Endothelial cell of umbilical vein (primary cell): ENCODE results near the gene TMC1. TPM values are rescaled to one million over a fixed set of nuclear protein-coding genes. Genes with fewer than 3 reads are reported as not detected.

Source experiments
- BruUV-seq: library from RNA; stranded (reverse); fragments of 400-500 nt; replicated peaks from 2 replicates; lab custom pipeline; 2021; lab: Mats Ljungman, UMichigan
- CTCF ChIA-PET: fragments of 300-600, 350-600 bp; sonication (Branson Sonifier 250); formaldehyde crosslinking; loops from one replicate; lab custom pipeline; 2021; ENCODE audit warnings: antibody characterized with exemption, inconsistent platforms; lab: Charles Lee
- POLR2A ChIA-PET: fragments of 300-600, 350-600 bp; sonication (Branson Sonifier 250); formaldehyde crosslinking; loops from one replicate; lab custom pipeline; 2021; ENCODE audit warnings: antibody characterized with exemption, inconsistent platforms; lab: Charles Lee
- DNase-seq: peaks from one replicate; pipeline ENCODE4 v3.0.0-alpha.2; 2011; ENCODE audit warnings: low read depth, low spot score
- FAIRE-seq: peaks from 2 replicates; lab custom pipeline; 2011; peaks lifted over from hg19 to GRCh38; lab: Jason Lieb, UNC
- H2AFZ ChIP-seq: 2 replicates; pipeline ENCODE4 v1.6.0; 2012; ENCODE audit warnings: low read depth, low read length, control low read depth, inconsistent platforms
- H3K27ac ChIP-seq: 2 replicates; pipeline ENCODE4 v1.5.1; 2011; ENCODE audit warnings: low read depth, mild to moderate bottlenecking, control low read depth, low read length, moderate library complexity; ENCODE audit not compliant: insufficient read depth
- H3K27me3 ChIP-seq, 2 experiments: 2 replicates each; pipeline versions ENCODE4 v1.6.0 to v1.6.1; 2011; ENCODE audit warnings: low read length in 2 of 2, mixed read lengths in 1 of 2; ENCODE audit not compliant: control insufficient read depth in 2 of 2, insufficient read depth in 2 of 2
- H3K36me3 ChIP-seq, 2 experiments: 2 replicates in 1 of 2; 3 replicates in 1 of 2; pipeline ENCODE4 v1.5.1; 2011; ENCODE audit warnings: low read length in 2 of 2, mild to moderate bottlenecking in 1 of 2, moderate library complexity in 1 of 2; ENCODE audit not compliant: control insufficient read depth in 2 of 2, insufficient read depth in 2 of 2; ENCODE audit errors: extremely low read depth in 1 of 2
- H3K4me1 ChIP-seq: 3 replicates; pipeline ENCODE4 v1.5.1; 2011; ENCODE audit warnings: mild to moderate bottlenecking, low read length; ENCODE audit not compliant: control insufficient read depth, insufficient read depth; ENCODE audit errors: extremely low read depth
- H3K4me2 ChIP-seq: 2 replicates; pipeline ENCODE4 v1.6.1; 2011; ENCODE audit warnings: low read length, control low read depth, mixed read lengths; ENCODE audit not compliant: insufficient read depth
- H3K4me3 ChIP-seq, 3 experiments: fragments of 200-600 bp in 1 of 3; sonication (generic), shearing (Covaris generic) in 1 of 3; replicated peaks in 1 of 3; 2 replicates each; pipeline ENCODE4 v1.5.1; 2011 to 2016; ENCODE audit warnings: control low read depth in 3 of 3, low read length in 3 of 3, mild to moderate bottlenecking in 2 of 3, inconsistent platforms in 1 of 3, low read depth in 1 of 3, moderate library complexity in 1 of 3; ENCODE audit not compliant: insufficient read depth in 1 of 3
- H3K79me2 ChIP-seq: 2 replicates; pipeline ENCODE4 v1.6.0; 2012; ENCODE audit warnings: low read length, inconsistent platforms; ENCODE audit not compliant: control insufficient read depth, insufficient read depth
- H3K9ac ChIP-seq: replicated peaks from 2 replicates; pipeline ENCODE3; 2011; ENCODE audit warnings: low read length, control low read depth; ENCODE audit not compliant: insufficient read depth; ENCODE audit errors: extremely low read depth
- H3K9me1 ChIP-seq: replicated peaks from 3 replicates; pipeline ENCODE4 v1.6.0; 2011; ENCODE audit warnings: mild to moderate bottlenecking, low read length; ENCODE audit not compliant: control insufficient read depth, insufficient read depth; ENCODE audit errors: extremely low read depth
- H3K9me3 ChIP-seq: replicated peaks from 2 replicates; pipeline ENCODE4 v1.5.1; 2012; ENCODE audit warnings: low read length, inconsistent platforms; ENCODE audit not compliant: control insufficient read depth, insufficient read depth
- H4K20me1 ChIP-seq: replicated peaks from 2 replicates; pipeline ENCODE3; 2011; ENCODE audit warnings: mild to moderate bottlenecking, low read length; ENCODE audit not compliant: control insufficient read depth, insufficient read depth; ENCODE audit errors: extremely low read depth
- CTCF ChIP-seq, 2 donors: IDR thresholded peaks; 1 replicate in 1 of 2; 2 replicates in 1 of 2; pipeline ENCODE4 v1.5.1; 2011; ENCODE audit warnings: low read length in 2 of 2, mild to moderate bottlenecking in 2 of 2, moderate library complexity in 2 of 2, control low read depth in 1 of 2, inconsistent platforms in 1 of 2, low read depth in 1 of 2; ENCODE audit not compliant: insufficient read depth in 1 of 2; ENCODE audit errors: extremely low read depth in 1 of 2
- EZH2 ChIP-seq: IDR thresholded peaks from 2 replicates; pipeline ENCODE4 v1.6.1; 2012; ENCODE audit warnings: borderline replicate concordance, low read depth, mild to moderate bottlenecking, moderate library complexity, low read length, inconsistent platforms; ENCODE audit not compliant: severe bottlenecking
- FOS ChIP-seq: IDR thresholded peaks from 2 replicates; pipeline ENCODE4 v1.6.1; 2011; ENCODE audit warnings: mild to moderate bottlenecking, low read length, moderate library complexity, borderline replicate concordance; ENCODE audit not compliant: insufficient read depth
- GATA2 ChIP-seq: IDR thresholded peaks from 2 replicates; pipeline ENCODE4 v1.7.0; 2011; ENCODE audit warnings: low read depth, mild to moderate bottlenecking, moderate library complexity, mixed read lengths, low read length; ENCODE audit not compliant: insufficient read length, insufficient read depth
- JUN ChIP-seq: IDR thresholded peaks from 2 replicates; pipeline ENCODE4 v1.6.1; 2011; ENCODE audit warnings: borderline replicate concordance, low read depth; ENCODE audit not compliant: insufficient read length, insufficient read depth
- MAX ChIP-seq: IDR thresholded peaks from 2 replicates; pipeline ENCODE4 v1.6.1; 2011; ENCODE audit not compliant: insufficient read depth, insufficient read length
- MYC ChIP-seq: IDR thresholded peaks from one replicate; pipeline ENCODE4 v1.6.1; 2011; ENCODE audit warnings: mild to moderate bottlenecking, low read depth, low read length
- POLR2A ChIP-seq: IDR thresholded peaks from 2 replicates; pipeline ENCODE4 v1.6.1; 2012; ENCODE audit warnings: low read depth, mild to moderate bottlenecking, control low read depth, low read length
- POLR2AphosphoS5 ChIP-seq: IDR thresholded peaks from 2 replicates; pipeline ENCODE4 v1.6.1; 2012; ENCODE audit warnings: low read depth, mild to moderate bottlenecking, control low read depth, low read length, moderate library complexity; ENCODE audit not compliant: insufficient read depth
- dilution Hi-C: fragments of 300-500 bp; cut with MboI; formaldehyde crosslinking; loops from one replicate; pipeline ENCODE4 v1.15.0; 2019; ENCODE audit warnings: low sequenced_read_pairs; ENCODE audit not compliant: extremely low pct_ligation_motif_present
- intact Hi-C: fragments of 100-400 bp; cut with micrococcal nuclease; formaldehyde crosslinking; loops from one replicate; pipeline ENCODE4 v1.10.0; 2022
- polyA plus RNA-seq, 4 experiments: library from polyadenylated mRNA; depleted of rRNA in 3 of 4; stranded (reverse) in 3 of 4; unstranded in 1 of 4; fragments of >200 nt; gene quantifications; 2 replicates each; pipeline versions ENCODE4 v1.2.1 to v1.2.3, GENCODE V29; 2011 to 2012; ENCODE audit warnings: missing spikeins in 1 of 4
- total RNA-seq: library from RNA; stranded (reverse); gene quantifications from 2 replicates; pipeline ENCODE4 v1.2.3, GENCODE V29; 2021

The TMC1 gene
- total and polyA plus RNA-seq, 2 donors (not counting 3 experiments of a cell fraction or from before 2014, with no cell fraction given) = 1.5 TPM; not detected in 1

GRCh38 chr9:72622186-72622585 lies 100.8 kb downstream of the TMC1 start:
- no peaks in the 10 kb centered on the region for H3K4me1 ChIP-seq
- no peak overlapping the region for H2AFZ ChIP-seq
- FAIRE-seq = no peak
- CTCF ChIA-PET = interaction anchor here (1.2 to 1.6 kb wide), 2 partner anchors 10 to 341 kb away, joined by 4 to 5 read pairs; no protein-coding TSS in a partner anchor
- dilution Hi-C loops = no loop called here
- POLR2A ChIA-PET = no interaction called here
- no peak for DNase-seq
- no peak overlapping the region for H3K4me2 ChIP-seq
- H3K27ac ChIP-seq = no peak overlapping the region
- H3K9me1 ChIP-seq = no peaks in the 10 kb centered on the region
- no peaks in the 10 kb centered on the region for H3K27me3 ChIP-seq
- H3K9ac ChIP-seq = no peak overlapping the region
- TF ChIP-seq MYC (no peak), CTCF (IDR thresholded peaks at IDR 0.05; ENCODE audit: extremely low read depth in 1 of 2, insufficient read depth in 1 of 2, low read depth in 1 of 2, low read length in 2 of 2) (no peak), EZH2 (no peak), GATA2 (no peak)
- no peaks in the 10 kb centered on the region for H3K79me2 ChIP-seq
- H3K36me3 ChIP-seq = no peaks in the 10 kb centered on the region
- no peak overlapping the region for H3K4me3 ChIP-seq
- H4K20me1 ChIP-seq = no peaks in the 10 kb centered on the region
- H3K9me3 ChIP-seq = no peaks in the 10 kb centered on the region
- no TSS peak for BruUV-seq
- intact Hi-C loops = loop anchor here (10.0 kb wide), 1 partner anchor 163 kb away; no protein-coding TSS in a partner anchor

- Histone ChIP-seq H3K9me1 (no peaks in the 10 kb centered on the region), H4K20me1 (no peaks in the 10 kb centered on the region), H3K36me3 (no peaks in the 10 kb centered on the region), H3K4me1 (no peaks in the 10 kb centered on the region), H3K9me3 (no peaks in the 10 kb centered on the region), H2AFZ (no peak overlapping the region), H3K27me3 (no peaks in the 10 kb centered on the region), H3K9ac (no peak overlapping the region), H3K27ac (no peak overlapping the region), H3K4me2 (no peak overlapping the region), H3K4me3 (no peak overlapping the region), H3K79me2 (no peaks in the 10 kb centered on the region)
- intact Hi-C loops (loop anchor here (10.0 kb wide), 1 partner anchor 162 kb away; no protein-coding TSS in a partner anchor), dilution Hi-C loops (no loop called here)
- CTCF ChIA-PET = interaction anchor here (1.6 kb wide), 1 partner anchor 342 kb away, joined by 5 read pairs; no protein-coding TSS in a partner anchor
- no TSS peak for BruUV-seq
- DNase-seq (no peak), FAIRE-seq (no peak)
- no peak for TF ChIP-seq GATA2
- no peak for TF ChIP-seq POLR2AphosphoS5
- TF ChIP-seq CTCF (IDR thresholded peaks at IDR 0.05; ENCODE audit: extremely low read depth in 1 of 2, insufficient read depth in 1 of 2, low read depth in 1 of 2, low read length in 2 of 2) = no peak
- TF ChIP-seq EZH2 = no peak
- TF ChIP-seq MYC = no peak
- TF ChIP-seq POLR2A = no peak
- no peak for TF ChIP-seq MAX
- no peak for TF ChIP-seq JUN
- no peak for TF ChIP-seq FOS
- POLR2A ChIA-PET = interaction anchor here (0.7 kb wide), 1 partner anchor 192 kb away, joined by 3 read pairs; no protein-coding TSS in a partner anchor
These were observed 101.7 kb downstream of the TMC1 start for GRCh38 chr9:72623156-72623555.
